ENCODE data around the gene AGL.
"Not testable (repeated sequence)": the region's sequence is repeated elsewhere in the genome, so short reads cannot be mapped to it uniquely, and the experiment has no call there.

The AGL gene

GRCh38 chr1:99852648-99853047 is 2.5 kb downstream of the AGL start:
- no peak for DNase-seq

GRCh38 chr1:99855914-99856450 is 5.8 kb downstream of the AGL start:
- DNase-seq: no peak

- not testable (repeated sequence) for DNase-seq
Observed at GRCh38 chr1:99857041-99857440, 6.9 kb downstream of the AGL start.

GRCh38 chr1:99858286-99858685 is 8.1 kb downstream of the AGL start:
- DNase-seq: no peak

- no peak for DNase-seq
Observed at GRCh38 chr1:99858881-99859280, 8.7 kb downstream of the AGL start.

GRCh38 chr1:99860703-99861102 is 10.5 kb downstream of the AGL start:
- DNase-seq: no peak

- DNase-seq: no peak
Observed at GRCh38 chr1:99867682-99868081, 17.5 kb downstream of the AGL start.

- no peak for DNase-seq
Observed at GRCh38 chr1:99869304-99869703, 19.1 kb downstream of the AGL start.

GRCh38 chr1:99869723-99870122 is 19.6 kb downstream of the AGL start:
- no peak for DNase-seq

- DNase-seq: no peak
Observed at GRCh38 chr1:99872063-99872462, 21.9 kb downstream of the AGL start.

- DNase-seq: no peak
Observed at GRCh38 chr1:99877568-99877967, 27.4 kb downstream of the AGL start.

GRCh38 chr1:99886179-99886578 is 36.0 kb downstream of the AGL start:
- DNase-seq: no peak

GRCh38 chr1:99886841-99887240 is 36.7 kb downstream of the AGL start:
- no peak for DNase-seq

- DNase-seq: no peak
Observed at GRCh38 chr1:99887890-99888289, 37.7 kb downstream of the AGL start.

GRCh38 chr1:99891997-99892396 is 41.8 kb downstream of the AGL start:
- DNase-seq: no peak

- DNase-seq: not testable (repeated sequence)
Observed at GRCh38 chr1:99903278-99903677, 53.1 kb downstream of the AGL start.

- no peak for DNase-seq
Observed at GRCh38 chr1:99906535-99906934, 56.4 kb downstream of the AGL start.

GRCh38 chr1:99917214-99917613 is 67.1 kb downstream of the AGL start:
- no peak for DNase-seq

- DNase-seq: no peak
Observed at GRCh38 chr1:99919220-99919619, 69.1 kb downstream of the AGL start.

GRCh38 chr1:99934801-99935200 is 84.6 kb downstream of the AGL start:
- DNase-seq: no peak

- no peak for DNase-seq
Observed at GRCh38 chr1:99935534-99935933, 85.4 kb downstream of the AGL start.

GRCh38 chr1:99936071-99936470 is 85.9 kb downstream of the AGL start:
- no peak for DNase-seq

- DNase-seq: no peak
Observed at GRCh38 chr1:99942723-99943122, 92.6 kb downstream of the AGL start.

- DNase-seq: no peak
Observed at GRCh38 chr1:99943223-99943794, 93.1 kb downstream of the AGL start.

- no peak for DNase-seq
Observed at GRCh38 chr1:99944192-99944591, 94.0 kb downstream of the AGL start.
